Measurements from ENCODE around the gene CSMD2.

CSMD2 gene

DNA sequence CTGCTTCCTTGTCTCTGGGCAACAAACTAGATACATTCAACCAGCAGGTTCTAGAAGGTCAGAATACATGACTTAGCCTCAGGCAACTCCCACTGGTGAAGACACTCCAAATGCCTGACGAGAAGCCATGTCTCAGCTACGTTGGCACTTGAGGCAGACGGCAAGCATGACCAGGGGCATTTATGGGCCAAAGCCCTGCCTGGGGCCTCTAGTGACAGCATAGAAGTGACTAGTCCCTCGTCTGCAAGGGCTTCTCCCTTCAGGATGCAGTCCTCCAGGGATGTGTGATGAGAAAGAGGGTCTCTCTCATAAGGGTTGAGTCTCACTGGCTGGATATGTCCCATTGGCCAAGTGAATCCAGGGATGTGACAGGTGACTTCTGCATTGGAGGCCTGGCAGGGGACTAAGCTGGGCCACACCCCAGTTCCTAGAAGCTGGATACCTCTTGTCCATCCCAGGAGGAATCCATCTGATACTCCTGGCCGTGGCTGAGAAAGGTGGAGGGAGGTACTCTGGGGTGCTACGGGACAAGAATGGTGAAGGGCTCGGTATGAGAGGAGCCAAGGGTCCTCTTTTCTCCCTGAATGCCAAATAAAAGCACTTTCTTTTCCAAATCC is 449.7 kb downstream of the CSMD2 start:
- TF ChIP-seq, protein P1, sequence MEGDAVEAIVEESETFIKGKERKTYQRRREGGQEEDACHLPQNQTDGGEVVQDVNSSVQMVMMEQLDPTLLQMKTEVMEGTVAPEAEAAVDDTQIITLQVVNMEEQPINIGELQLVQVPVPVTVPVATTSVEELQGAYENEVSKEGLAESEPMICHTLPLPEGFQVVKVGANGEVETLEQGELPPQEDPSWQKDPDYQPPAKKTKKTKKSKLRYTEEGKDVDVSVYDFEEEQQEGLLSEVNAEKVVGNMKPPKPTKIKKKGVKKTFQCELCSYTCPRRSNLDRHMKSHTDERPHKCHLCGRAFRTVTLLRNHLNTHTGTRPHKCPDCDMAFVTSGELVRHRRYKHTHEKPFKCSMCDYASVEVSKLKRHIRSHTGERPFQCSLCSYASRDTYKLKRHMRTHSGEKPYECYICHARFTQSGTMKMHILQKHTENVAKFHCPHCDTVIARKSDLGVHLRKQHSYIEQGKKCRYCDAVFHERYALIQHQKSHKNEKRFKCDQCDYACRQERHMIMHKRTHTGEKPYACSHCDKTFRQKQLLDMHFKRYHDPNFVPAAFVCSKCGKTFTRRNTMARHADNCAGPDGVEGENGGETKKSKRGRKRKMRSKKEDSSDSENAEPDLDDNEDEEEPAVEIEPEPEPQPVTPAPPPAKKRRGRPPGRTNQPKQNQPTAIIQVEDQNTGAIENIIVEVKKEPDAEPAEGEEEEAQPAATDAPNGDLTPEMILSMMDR (IDR thresholded peaks at IDR 0.05; ENCODE audit: low read depth, low read length, missing control alignments): no peak
- DNase-seq (ENCODE audit: low read depth): no peak
- no peak overlapping the region for H3K4me3 ChIP-seq (ENCODE audit: low read depth, low read length)

DNA sequence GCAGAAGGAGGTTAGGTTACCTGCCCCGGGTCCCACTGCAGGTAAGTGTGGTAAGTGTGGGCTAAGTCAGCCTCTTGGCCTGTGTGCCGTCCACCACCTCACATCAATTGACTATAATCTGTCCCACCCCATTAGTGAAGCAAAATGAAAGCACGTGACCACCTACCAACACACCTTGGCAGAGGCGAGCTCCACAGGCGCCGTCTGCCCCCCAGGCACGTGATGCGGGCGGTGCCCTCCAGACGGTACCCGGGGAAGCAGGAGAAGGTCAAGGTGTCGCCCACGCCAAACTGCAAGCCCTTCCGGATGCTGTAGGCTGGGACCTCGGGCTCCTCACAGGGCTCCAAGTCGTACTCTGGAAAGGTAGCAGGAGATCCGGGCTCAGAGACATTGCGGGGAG is 450.6 kb downstream of the CSMD2 start:
- no peak overlapping the region for H3K4me3 ChIP-seq (ENCODE audit: low read depth, low read length)
- DNase-seq (ENCODE audit: low read depth): no peak
- TF ChIP-seq, protein P1 (IDR thresholded peaks at IDR 0.05; ENCODE audit: low read depth, low read length, missing control alignments): no peak

- H3K4me3 ChIP-seq (ENCODE audit: low read depth, low read length): no peak overlapping the region
- no peak for DNase-seq (ENCODE audit: low read depth)
- TF ChIP-seq, protein P1 (IDR thresholded peaks at IDR 0.05; ENCODE audit: low read depth, low read length, missing control alignments): no peak
These were observed 451.8 kb downstream of the CSMD2 start for GRCh38 chr1:33713058-33713877.

- no peak for DNase-seq (ENCODE audit: low read depth)
- TF ChIP-seq, protein P1 (IDR thresholded peaks at IDR 0.05; ENCODE audit: low read depth, low read length, missing control alignments): no peak
- H3K4me3 ChIP-seq (ENCODE audit: low read depth, low read length): no peak overlapping the region
These were observed 452.8 kb downstream of the CSMD2 start for GRCh38 chr1:33712186-33712585.

DNA sequence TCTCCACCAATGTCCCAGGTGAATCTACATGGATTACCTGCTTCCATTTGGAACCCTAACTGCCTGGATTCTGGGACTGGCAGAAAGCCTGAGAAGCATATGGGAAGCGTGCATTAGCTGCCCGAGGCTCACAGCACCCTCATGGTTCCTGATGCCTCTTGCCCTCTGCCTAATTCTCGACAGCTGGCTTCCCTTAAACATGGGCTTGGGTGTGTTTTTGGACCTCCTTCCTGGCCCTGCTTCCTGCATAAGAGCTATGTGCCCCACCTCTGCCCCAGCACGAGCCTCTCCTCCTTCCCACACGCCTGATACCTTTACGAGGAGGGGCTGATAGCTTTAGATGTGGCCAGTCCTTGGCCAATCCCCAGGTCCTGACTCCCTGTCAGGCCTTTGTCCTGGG is 453.5 kb downstream of the CSMD2 start:
- TF ChIP-seq, protein P1 (IDR thresholded peaks at IDR 0.05; ENCODE audit: low read depth, low read length, missing control alignments): no peak
- no peak overlapping the region for H3K4me3 ChIP-seq (ENCODE audit: low read depth, low read length)
- no peak for DNase-seq (ENCODE audit: low read depth)

GRCh38 chr1:33710967-33711366 is 454.1 kb downstream of the CSMD2 start:
- no peak overlapping the region for H3K4me3 ChIP-seq (ENCODE audit: low read depth, low read length)
- no peak for DNase-seq (ENCODE audit: low read depth)
- TF ChIP-seq, protein P1 (IDR thresholded peaks at IDR 0.05; ENCODE audit: low read depth, low read length, missing control alignments): no peak
